ENCODE results near the gene RSPH6A. TPM values are rescaled to one million over a fixed set of nuclear protein-coding genes. Genes with fewer than 3 reads are reported as not detected.

The RSPH6A gene
- polyA plus RNA-seq, 3 donors = not detected

- Mint-ChIP-seq H3K4me1 (peaks cover 5% of the 10 kb centered on the region), H3K27me3 (ENCODE audit: low read depth in 3 of 3) (peaks cover 96 to 100% (median 97%) of the 10 kb centered on the region in 3 donors), H3K36me3 (peaks cover 29 to 30% of the 10 kb centered on the region in 2 donors), H3K9me3 (peaks cover 3 to 47% (median 23%) of the 10 kb centered on the region in 7 donors), H3K27ac (no peak overlapping the region), H3K4me3 (peak overlapping the region in 1 of 2 donors; percentile 68)
- H3K9ac ChIP-seq (ENCODE audit: insufficient read depth, low read length, poor library complexity, severe bottlenecking) = no peak overlapping the region
- DNase-seq = no peak
- no peak overlapping the region for H3K4me2 ChIP-seq (replicated peaks; ENCODE audit: extremely low read depth, low read length, poor library complexity, severe bottlenecking)
- intact Hi-C loops (cut with micrococcal nuclease) = no loop called here
- H3K4me1 ChIP-seq (ENCODE audit: control insufficient read depth in 1 of 2, insufficient read depth in 2 of 2, low read length in 2 of 2) = peaks cover 3 to 10% of the 10 kb centered on the region in 2 donors
- H3K9me3 ChIP-seq (replicated peaks in 1 of 2; ENCODE audit: control insufficient read depth in 1 of 2, insufficient read depth in 1 of 2, low read length in 2 of 2) = peaks cover 15 to 43% of the 10 kb centered on the region in 2 donors
- no peak overlapping the region for H3K27ac ChIP-seq (ENCODE audit: low read depth in 1 of 2, low read length in 2 of 2)
- TF ChIP-seq CTCF (IDR thresholded peaks at IDR 0.05) = no peak
- H3K27me3 ChIP-seq (ENCODE audit: control insufficient read depth in 2 of 2, insufficient read depth in 2 of 2, low read length in 2 of 2) = peaks cover 66 to 97% of the 10 kb centered on the region in 2 donors
- no peak overlapping the region for H2AFZ ChIP-seq (ENCODE audit: insufficient read depth, low read depth, low read length, poor library complexity, severe bottlenecking)
- 83% methylated on average over 5 of the region's 5 CpGs for WGBS (ENCODE audit: insufficient coverage)
- no peaks in the 10 kb centered on the region for H3K79me2 ChIP-seq (ENCODE audit: insufficient read depth, low read length)
- H3K4me3 ChIP-seq (replicated peaks in 1 of 3; ENCODE audit: low read depth in 2 of 3, low read length in 3 of 3) = no peak overlapping the region
- peaks cover 94% of the 10 kb centered on the region for H4K20me1 ChIP-seq (ENCODE audit: insufficient read depth, low read length)
- H3K36me3 ChIP-seq (replicated peaks in 1 of 2; ENCODE audit: control insufficient read depth in 1 of 2, insufficient read depth in 2 of 2, low read length in 2 of 2) = no peaks in the 10 kb centered on the region
Measured at GRCh38 chr19:45785097-45785496, 30.0 kb downstream of the RSPH6A start.

GRCh38 chr19:45784096-45784495 is 31.0 kb downstream of the RSPH6A start:
- Mint-ChIP-seq H3K9me3 (peaks cover 3 to 48% (median 26%) of the 10 kb centered on the region in 7 donors), H3K4me3 (peak overlapping the region in 1 of 2 donors; percentile 82), H3K36me3 (peaks cover 21 to 28% of the 10 kb centered on the region in 2 donors), H3K27ac (no peak overlapping the region), H3K4me1 (peaks cover 13% of the 10 kb centered on the region), H3K27me3 (ENCODE audit: low read depth in 3 of 3) (peaks cover 96 to 100% (median 97%) of the 10 kb centered on the region in 3 donors)
- peaks cover 98% of the 10 kb centered on the region for H4K20me1 ChIP-seq (ENCODE audit: insufficient read depth, low read length)
- H3K4me3 ChIP-seq (replicated peaks in 1 of 3; ENCODE audit: low read depth in 2 of 3, low read length in 3 of 3) = no peak overlapping the region
- peaks cover 67 to 100% of the 10 kb centered on the region in 2 donors for H3K27me3 ChIP-seq (ENCODE audit: control insufficient read depth in 2 of 2, insufficient read depth in 2 of 2, low read length in 2 of 2)
- H3K9ac ChIP-seq (ENCODE audit: insufficient read depth, low read length, poor library complexity, severe bottlenecking) = no peak overlapping the region
- H3K36me3 ChIP-seq (replicated peaks in 1 of 2; ENCODE audit: control insufficient read depth in 1 of 2, insufficient read depth in 2 of 2, low read length in 2 of 2) = no peaks in the 10 kb centered on the region
- intact Hi-C loops (cut with micrococcal nuclease) = no loop called here
- WGBS (ENCODE audit: insufficient coverage) = 85% methylated on average over 4 of the region's 4 CpGs
- H3K79me2 ChIP-seq (ENCODE audit: insufficient read depth, low read length) = no peaks in the 10 kb centered on the region
- H2AFZ ChIP-seq (ENCODE audit: insufficient read depth, low read depth, low read length, poor library complexity, severe bottlenecking) = no peak overlapping the region
- H3K4me2 ChIP-seq (replicated peaks; ENCODE audit: extremely low read depth, low read length, poor library complexity, severe bottlenecking) = no peak overlapping the region
- H3K27ac ChIP-seq (ENCODE audit: low read depth in 1 of 2, low read length in 2 of 2) = no peak overlapping the region
- no peak for TF ChIP-seq CTCF (IDR thresholded peaks at IDR 0.05)
- no peak for DNase-seq
- peaks cover 7 to 18% of the 10 kb centered on the region in 2 donors for H3K4me1 ChIP-seq (ENCODE audit: control insufficient read depth in 1 of 2, insufficient read depth in 2 of 2, low read length in 2 of 2)
- peaks cover 17 to 44% of the 10 kb centered on the region in 2 donors for H3K9me3 ChIP-seq (replicated peaks in 1 of 2; ENCODE audit: control insufficient read depth in 1 of 2, insufficient read depth in 1 of 2, low read length in 2 of 2)
